A549 (cell line): ENCODE data around the gene FLYWCH1. TPM values are rescaled to one million over a fixed set of nuclear protein-coding genes. Genes with fewer than 3 reads are reported as not detected.

ENCODE experiments used
- ATAC-seq, 2 experiments: fragments of 200-7000 bp in 1 of 2; fragments of >200 bp in 1 of 2; cut with Nextera tagmentation in 1 of 2; cut with Tn5 transposase in 1 of 2; 3 replicates each; pipeline versions ENCODE4 v1.8.0 to v1.9.1; 2018 to 2020; ENCODE audit warnings: mild to moderate bottlenecking in 1 of 2, moderate library complexity in 1 of 2
- CTCF ChIA-PET: fragments of 300-600 bp; sonication (Branson Sonifier 250); formaldehyde crosslinking; extraction: SDS; loops from one replicate; lab custom pipeline; 2021; ENCODE audit warnings: antibody characterized with exemption, inconsistent platforms; lab: Yijun Ruan, JAX
- POLR2A ChIA-PET: fragments of 350-600 bp; formaldehyde crosslinking; extraction: SDS; loops from one replicate; lab custom pipeline; 2021; ENCODE audit warnings: antibody characterized with exemption, inconsistent platforms; lab: Yijun Ruan, JAX
- DNase-seq, 2 experiments: peaks; one replicate each; pipeline versions ENCODE4 v3.0.0 to v3.0.0-alpha.2; 2011 to 2016; ENCODE audit warnings: low read depth in 1 of 2, low spot score in 1 of 2
- FAIRE-seq: peaks from 2 replicates; lab custom pipeline; 2011; peaks lifted over from hg19 to GRCh38; lab: Jason Lieb, UNC
- H3K27ac ChIP-seq, 2 experiments: fragments of >200 bp; sonication (Bioruptor Twin); formaldehyde crosslinking; 3 replicates each; pipeline ENCODE4 v1.5.1; 2016 to 2017
- H3K4me1 ChIP-seq: fragments of >200 bp; sonication (Bioruptor Twin); formaldehyde crosslinking; 3 replicates; pipeline ENCODE4 v1.6.1; 2016
- H3K4me2 ChIP-seq: fragments of >200 bp; sonication (Bioruptor Twin); formaldehyde crosslinking; 3 replicates; pipeline ENCODE4 v1.6.1; 2016
- H3K4me3 ChIP-seq: fragments of >200 bp; sonication (Bioruptor Twin); formaldehyde crosslinking; 3 replicates; pipeline ENCODE4 v1.5.1; 2016
- H3K9me3 ChIP-seq: fragments of >200 bp; sonication (Bioruptor Twin); formaldehyde crosslinking; 3 replicates; pipeline ENCODE4 v1.6.1; 2016
- CEBPB ChIP-seq, 2 experiments: fragments of >200 bp in 1 of 2; sonication (Bioruptor Twin) in 1 of 2; formaldehyde crosslinking in 1 of 2; IDR thresholded peaks; 2 replicates each; pipeline ENCODE4 v1.6.1; 2012 to 2016
- CHD2 ChIP-seq: fragments of 150-350 bp; IDR thresholded peaks from 2 replicates; pipeline ENCODE4 v1.6.1; 2014; ENCODE audit warnings: low read length; ENCODE audit not compliant: partially characterized antibody
- CHD4 ChIP-seq: fragments of 200-600 bp; sonication (generic); IDR thresholded peaks from 2 replicates; pipeline ENCODE4 v1.6.1; 2016; ENCODE audit warnings: antibody characterized with exemption, mild to moderate bottlenecking, borderline replicate concordance
- FOSB ChIP-seq: fragments of 250-450 bp; sonication (Bioruptor Pico); IDR thresholded peaks from 2 replicates; pipeline ENCODE4 v1.5.0; 2020; ENCODE audit warnings: mild to moderate bottlenecking, moderate library complexity
- FOSL2 ChIP-seq, 2 experiments: fragments of 450-650 bp in 1 of 2; fragments of >200 bp in 1 of 2; sonication (Bioruptor Twin) in 1 of 2; formaldehyde crosslinking; IDR thresholded peaks; 2 replicates each; pipeline versions ENCODE4 v1.5.0 to v1.6.1; 2016 to 2020; ENCODE audit warnings: mild to moderate bottlenecking in 1 of 2, moderate library complexity in 1 of 2
- HOXA7 ChIP-seq: fragments of 250-450 bp; sonication (Bioruptor Pico); IDR thresholded peaks from 2 replicates; pipeline ENCODE4 v1.5.0; 2020; ENCODE audit warnings: mild to moderate bottlenecking, moderate library complexity
- HOXB13 ChIP-seq: fragments of 250-450 bp; sonication (Bioruptor Pico); IDR thresholded peaks from 2 replicates; pipeline ENCODE4 v1.5.0; 2020; ENCODE audit warnings: low read depth, mild to moderate bottlenecking, moderate library complexity
- JUNB ChIP-seq: fragments of >200 bp; sonication (Bioruptor Twin); formaldehyde crosslinking; IDR thresholded peaks from 2 replicates; pipeline ENCODE4 v1.6.1; 2016
- KDM5A ChIP-seq: fragments of 200-600 bp; sonication (generic); IDR thresholded peaks from 2 replicates; pipeline ENCODE4 v1.6.1; 2016; ENCODE audit warnings: antibody characterized with exemption, mild to moderate bottlenecking
- NPAS2 ChIP-seq: fragments of 250-450 bp; sonication (Bioruptor Pico); IDR thresholded peaks from 2 replicates; pipeline ENCODE4 v1.8.0; 2022; ENCODE audit warnings: mild to moderate bottlenecking, moderate library complexity, borderline replicate concordance
- NR3C1 ChIP-seq: fragments of >200 bp; sonication (Bioruptor Twin); formaldehyde crosslinking; IDR thresholded peaks from 3 replicates; pipeline ENCODE4 v1.6.1; 2017
- RARB ChIP-seq: fragments of 250-450 bp; sonication (Bioruptor Pico); IDR thresholded peaks from 2 replicates; pipeline ENCODE4 v1.8.0; 2021; ENCODE audit warnings: mild to moderate bottlenecking, moderate library complexity
- RCOR1 ChIP-seq: fragments of 150-350 bp; IDR thresholded peaks from 2 replicates; pipeline ENCODE4 v1.6.1; 2014; ENCODE audit warnings: antibody characterized with exemption, low read length, low read depth
- REST ChIP-seq: fragments of 200-600 bp; sonication (generic); IDR thresholded peaks from 2 replicates; pipeline ENCODE4 v1.6.1; 2016; ENCODE audit warnings: antibody characterized with exemption, mild to moderate bottlenecking, moderate library complexity
- RFX5 ChIP-seq: fragments of 450-650 bp; IDR thresholded peaks from 2 replicates; pipeline ENCODE4 v1.7.1; 2014; ENCODE audit warnings: antibody characterized with exemption, mild to moderate bottlenecking, moderate library complexity
- RNF2 ChIP-seq: fragments of 200-600 bp; sonication (generic); IDR thresholded peaks from 2 replicates; pipeline ENCODE4 v1.6.1; 2016; ENCODE audit warnings: low read depth, mild to moderate bottlenecking, antibody characterized with exemption, moderate library complexity, borderline replicate concordance
- SMC3 ChIP-seq: fragments of >200 bp; sonication (Bioruptor Twin); formaldehyde crosslinking; IDR thresholded peaks from 3 replicates; pipeline ENCODE4 v1.6.1; 2018; ENCODE audit warnings: inconsistent platforms
- SREBF2 ChIP-seq: fragments of 450-650 bp; IDR thresholded peaks from 2 replicates; pipeline ENCODE4 v1.6.1; 2014; ENCODE audit warnings: mild to moderate bottlenecking, moderate library complexity
- USF2 ChIP-seq: fragments of 450-650 bp; IDR thresholded peaks from 2 replicates; pipeline ENCODE4 v1.6.1; 2014; ENCODE audit warnings: antibody characterized with exemption
- ZC3H11A ChIP-seq: fragments of 450-650 bp; IDR thresholded peaks from 2 replicates; pipeline ENCODE4 v1.6.1; 2014; ENCODE audit warnings: antibody characterized with exemption, mild to moderate bottlenecking
- ZNF302 ChIP-seq: fragments of 250-450 bp; sonication (Bioruptor Pico); IDR thresholded peaks from 2 replicates; pipeline ENCODE4 v1.9.0; 2021; ENCODE audit warnings: inconsistent platforms, mild to moderate bottlenecking, moderate library complexity
- ZSCAN20 ChIP-seq: fragments of 250-450 bp; sonication (Bioruptor Pico); IDR thresholded peaks from 2 replicates; pipeline ENCODE4 v1.8.0; 2022; ENCODE audit warnings: mild to moderate bottlenecking, moderate library complexity
- WGBS: methylation state at CpG from one replicate; pipeline ENCODE4 v1.1.6; 2017; ENCODE audit errors: missing lambda C conversion rate; 5-methylcytosine and 5-hydroxymethylcytosine counted together
- polyA plus RNA-seq, 4 experiments: library from polyadenylated mRNA; depleted of rRNA in 3 of 4; stranded (reverse); fragments of >200 nt; fragmentation: RNase III in 1 of 4; extraction: RNeasy Plus Mini Kit Qiagen cat#74134 plus additional on column Dnase treatment in 1 of 4; gene quantifications; 2 replicates in 3 of 4; 3 replicates in 1 of 4; pipeline ENCODE4 v1.2.3, GENCODE V29; 2011 to 2017
- TF ChIP-seq, protein P1 (sequence below): fragments of >200 bp; sonication (Bioruptor Twin); formaldehyde crosslinking; IDR thresholded peaks from 2 replicates; pipeline ENCODE4 v1.6.1; 2016
- TF ChIP-seq, protein P2 (sequence below): IDR thresholded peaks from 2 replicates; pipeline ENCODE4 v1.6.1; 2012
- TF ChIP-seq, protein P3 (sequence below): fragments of >200 bp; sonication (Bioruptor Twin); formaldehyde crosslinking; IDR thresholded peaks from 3 replicates; pipeline ENCODE4 v1.5.1; 2016

The FLYWCH1 gene
- polyA plus RNA-seq, 2 of the 4 experiments (the other 2 are of a cell fraction) = 9.3 to 22.5 TPM

DNA sequence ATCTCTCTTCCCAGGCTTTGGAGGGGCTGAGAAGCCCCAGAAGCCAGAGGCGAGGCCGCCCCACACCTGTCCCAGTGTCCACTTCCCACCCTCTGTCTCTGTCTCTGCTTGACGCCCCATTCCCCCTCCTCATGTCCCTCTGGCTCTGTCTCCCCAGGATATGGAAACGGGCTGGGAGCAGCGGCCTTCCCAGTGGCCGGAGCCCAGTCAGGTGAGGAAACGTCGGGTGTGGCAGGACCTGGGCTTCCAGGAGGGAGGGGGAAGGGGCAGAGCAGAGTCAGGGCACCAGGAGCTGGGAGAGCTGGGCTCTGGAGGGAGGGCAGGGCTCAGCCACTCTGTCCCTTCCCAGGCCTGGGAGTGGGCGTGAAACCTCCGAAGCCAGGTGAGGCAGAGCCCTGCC, 79.2 kb downstream of the FLYWCH1 start (continued):
- TF ChIP-seq FOSL2 (IDR thresholded peaks at IDR 0.05) (no peak), FOSL2 (CRISPR knock-in tag; IDR thresholded peaks at IDR 0.05) (no peak), RNF2 (no peak), SREBF2 (no peak), HOXB13 (CRISPR knock-in tag) (no peak), ZNF302 (no peak)

DNA sequence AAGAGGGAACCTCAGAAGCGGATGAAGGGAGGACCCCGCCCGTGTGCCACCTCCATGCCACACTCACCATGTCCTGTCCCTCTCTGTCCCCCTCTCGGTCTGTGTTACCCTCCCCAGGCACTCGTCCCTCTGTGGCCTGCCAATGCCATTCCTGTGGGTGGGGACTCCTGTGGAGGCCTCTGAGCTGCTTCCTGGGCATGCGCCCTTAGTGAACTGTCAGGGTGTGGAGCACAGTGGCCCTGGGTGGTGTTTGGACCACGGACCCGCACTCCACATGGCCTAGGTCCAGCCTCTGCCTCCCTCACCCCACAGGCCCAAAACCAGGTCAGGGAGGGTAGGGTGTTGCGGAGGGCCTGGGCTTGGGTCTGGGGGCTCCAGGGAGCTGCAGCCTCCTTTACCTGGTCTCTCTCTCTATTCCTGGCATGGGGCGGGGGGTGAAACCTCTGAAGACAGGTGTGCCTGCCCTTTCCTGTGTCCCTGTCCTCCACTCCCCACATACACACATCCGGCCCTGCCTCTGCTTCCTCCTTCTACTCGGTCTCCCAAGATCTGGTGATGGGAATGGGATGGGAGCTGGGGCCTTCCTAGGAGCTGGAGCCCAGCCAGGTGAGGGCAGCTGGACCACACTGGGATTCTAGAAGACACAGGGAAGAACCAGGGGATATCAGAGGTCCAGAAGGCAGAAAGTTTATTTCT, 80.0 kb downstream of the FLYWCH1 start:
- no peak overlapping the region for H3K4me2 ChIP-seq
- ATAC-seq (no peak), DNase-seq (no peak), FAIRE-seq (no peak)
- no peak overlapping the region for H3K27ac ChIP-seq
- ChIA-PET CTCF (interaction anchor here (0.6 to 1.2 kb wide), 7 partner anchors 9 to 67 kb away, joined by 3 to 4 read pairs (median 3); partner anchors contain the start of gene PAQR4), POLR2A (no interaction called here)
- no peak overlapping the region for H3K4me3 ChIP-seq
- 85% methylated on average over 12 of the region's 12 CpGs for WGBS
- TF ChIP-seq JUNB (no peak), REST (no peak), FOSB (CRISPR knock-in tag) (no peak), ZC3H11A (no peak), RARB (no peak), HOXA7 (CRISPR knock-in tag) (no peak), USF2 (no peak), CHD4 (no peak), ZSCAN20 (CRISPR knock-in tag) (no peak), NPAS2 (CRISPR knock-in tag) (no peak), KDM5A (no peak), RCOR1 (no peak), CHD2 (no peak), RFX5 (no peak), SMC3 (no peak), CEBPB (IDR thresholded peaks at IDR 0.05) (no peak), NR3C1 (no peak)
- TF ChIP-seq, protein P1, sequence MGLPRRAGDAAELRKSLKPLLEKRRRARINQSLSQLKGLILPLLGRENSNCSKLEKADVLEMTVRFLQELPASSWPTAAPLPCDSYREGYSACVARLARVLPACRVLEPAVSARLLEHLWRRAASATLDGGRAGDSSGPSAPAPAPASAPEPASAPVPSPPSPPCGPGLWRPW = no peak
- TF ChIP-seq, protein P2, sequence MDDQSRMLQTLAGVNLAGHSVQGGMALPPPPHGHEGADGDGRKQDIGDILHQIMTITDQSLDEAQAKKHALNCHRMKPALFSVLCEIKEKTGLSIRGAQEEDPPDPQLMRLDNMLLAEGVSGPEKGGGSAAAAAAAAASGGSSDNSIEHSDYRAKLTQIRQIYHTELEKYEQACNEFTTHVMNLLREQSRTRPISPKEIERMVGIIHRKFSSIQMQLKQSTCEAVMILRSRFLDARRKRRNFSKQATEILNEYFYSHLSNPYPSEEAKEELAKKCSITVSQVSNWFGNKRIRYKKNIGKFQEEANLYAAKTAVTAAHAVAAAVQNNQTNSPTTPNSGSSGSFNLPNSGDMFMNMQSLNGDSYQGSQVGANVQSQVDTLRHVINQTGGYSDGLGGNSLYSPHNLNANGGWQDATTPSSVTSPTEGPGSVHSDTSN = no peak
- TF ChIP-seq, protein P3, sequence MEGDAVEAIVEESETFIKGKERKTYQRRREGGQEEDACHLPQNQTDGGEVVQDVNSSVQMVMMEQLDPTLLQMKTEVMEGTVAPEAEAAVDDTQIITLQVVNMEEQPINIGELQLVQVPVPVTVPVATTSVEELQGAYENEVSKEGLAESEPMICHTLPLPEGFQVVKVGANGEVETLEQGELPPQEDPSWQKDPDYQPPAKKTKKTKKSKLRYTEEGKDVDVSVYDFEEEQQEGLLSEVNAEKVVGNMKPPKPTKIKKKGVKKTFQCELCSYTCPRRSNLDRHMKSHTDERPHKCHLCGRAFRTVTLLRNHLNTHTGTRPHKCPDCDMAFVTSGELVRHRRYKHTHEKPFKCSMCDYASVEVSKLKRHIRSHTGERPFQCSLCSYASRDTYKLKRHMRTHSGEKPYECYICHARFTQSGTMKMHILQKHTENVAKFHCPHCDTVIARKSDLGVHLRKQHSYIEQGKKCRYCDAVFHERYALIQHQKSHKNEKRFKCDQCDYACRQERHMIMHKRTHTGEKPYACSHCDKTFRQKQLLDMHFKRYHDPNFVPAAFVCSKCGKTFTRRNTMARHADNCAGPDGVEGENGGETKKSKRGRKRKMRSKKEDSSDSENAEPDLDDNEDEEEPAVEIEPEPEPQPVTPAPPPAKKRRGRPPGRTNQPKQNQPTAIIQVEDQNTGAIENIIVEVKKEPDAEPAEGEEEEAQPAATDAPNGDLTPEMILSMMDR = no peak
- no peaks in the 10 kb centered on the region for H3K9me3 ChIP-seq
- peaks cover 3% of the 10 kb centered on the region; the same call in 1 of the 3 replicates for H3K4me1 ChIP-seq
